ENCODE results near the gene PCBD1.
A peak's percentile ranks its signal among the peaks of the same experiment; 100 is the strongest.

Gene PCBD1

DNA sequence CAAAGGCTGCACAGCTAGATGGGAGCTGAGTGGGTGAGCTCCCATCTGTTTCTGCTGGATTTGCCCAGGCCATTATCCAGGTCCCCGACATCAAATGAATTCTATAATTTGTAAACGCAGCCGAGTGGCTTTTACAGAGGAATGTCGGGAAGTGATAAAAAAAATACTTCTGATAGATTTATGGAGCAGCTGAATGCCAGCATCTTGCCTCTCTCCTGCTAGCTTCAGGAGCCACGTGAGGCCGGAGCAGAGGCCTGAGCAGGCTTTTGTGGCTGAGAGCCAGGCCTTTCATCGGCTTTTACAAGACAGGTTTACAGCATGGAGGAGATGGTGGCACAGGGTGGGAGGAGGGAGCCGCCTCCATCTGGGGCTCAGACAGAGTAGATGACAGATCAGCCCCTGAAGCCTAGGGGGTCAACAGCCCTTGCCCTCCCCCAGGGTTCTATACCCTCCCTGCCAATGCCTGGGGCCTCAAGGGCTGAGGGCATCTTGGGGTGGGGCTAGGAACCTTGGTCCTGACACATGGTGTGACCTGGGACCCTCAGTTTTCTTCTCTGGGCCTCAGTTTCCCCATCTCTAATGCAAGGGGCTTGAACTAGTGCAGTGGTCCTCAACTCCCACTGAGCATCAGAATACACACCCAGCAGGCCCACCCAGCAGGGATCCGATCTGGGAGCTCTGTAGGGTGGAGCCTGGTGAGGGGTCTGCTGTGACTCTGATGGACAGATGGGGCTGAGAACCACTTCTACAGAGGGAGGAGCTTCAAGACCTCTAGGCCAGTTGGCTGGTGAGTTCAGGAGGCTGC lies 44.2 kb upstream of the PCBD1 start:
- TF ChIP-seq CTCF (IDR thresholded peaks at IDR 0.05; ENCODE audit: low read depth, low read length, missing control alignments) = no peak
- no peak overlapping the region for H3K4me3 ChIP-seq (ENCODE audit: low read depth, low read length)
- no peak for DNase-seq (ENCODE audit: low read depth)
- in situ Hi-C loops (cut with HindIII; ENCODE audit: low sequenced_read_pairs) = no loop called here

- no peak overlapping the region for H3K4me3 ChIP-seq (ENCODE audit: low read depth, low read length)
- in situ Hi-C loops (cut with HindIII; ENCODE audit: low sequenced_read_pairs) = no loop called here
- DNase-seq (ENCODE audit: low read depth) = peak; percentile 23
- TF ChIP-seq CTCF (IDR thresholded peaks at IDR 0.05; ENCODE audit: low read depth, low read length, missing control alignments) = no peak
These were observed 42.9 kb upstream of the PCBD1 start for GRCh38 chr10:70931168-70931815.

- DNase-seq (ENCODE audit: low read depth) = no peak
- in situ Hi-C loops (cut with HindIII; ENCODE audit: low sequenced_read_pairs) = no loop called here
- no peak overlapping the region for H3K4me3 ChIP-seq (ENCODE audit: low read depth, low read length)
- no peak for TF ChIP-seq CTCF (IDR thresholded peaks at IDR 0.05; ENCODE audit: low read depth, low read length, missing control alignments)
These were observed 42.1 kb upstream of the PCBD1 start for GRCh38 chr10:70930263-70931000.

DNA sequence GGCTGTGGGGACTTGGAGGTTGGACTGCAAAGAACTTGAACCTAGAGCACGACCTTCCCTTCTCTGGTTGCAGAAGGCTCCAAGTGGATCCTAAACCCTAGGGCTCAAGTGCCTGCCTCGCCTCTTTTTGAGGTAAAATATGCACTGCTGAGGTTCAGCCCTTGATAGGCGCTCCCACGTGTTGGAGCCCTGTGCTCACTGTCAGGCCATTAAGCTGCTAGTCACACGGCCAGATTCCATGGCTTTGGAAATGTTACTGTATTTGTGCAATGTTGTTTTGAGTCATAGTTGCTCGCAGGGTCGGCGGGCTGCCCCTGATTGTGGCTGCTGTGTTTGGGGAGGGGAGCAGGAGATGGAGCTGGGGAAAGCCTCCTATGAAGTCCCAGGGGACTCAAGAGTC lies 39.8 kb upstream of the PCBD1 start:
- no peak for DNase-seq (ENCODE audit: low read depth)
- in situ Hi-C loops (cut with HindIII; ENCODE audit: low sequenced_read_pairs) = no loop called here
- no peak overlapping the region for H3K4me3 ChIP-seq (ENCODE audit: low read depth, low read length)
- no peak for TF ChIP-seq CTCF (IDR thresholded peaks at IDR 0.05; ENCODE audit: low read depth, low read length, missing control alignments)

GRCh38 chr10:70927189-70927943 lies 39.0 kb upstream of the PCBD1 start:
- in situ Hi-C loops (cut with HindIII; ENCODE audit: low sequenced_read_pairs) = no loop called here
- TF ChIP-seq CTCF (IDR thresholded peaks at IDR 0.05; ENCODE audit: low read depth, low read length, missing control alignments) = no peak
- DNase-seq (ENCODE audit: low read depth) = no peak
- H3K4me3 ChIP-seq (ENCODE audit: low read depth, low read length) = no peak overlapping the region
